GM12875 (cell line): ENCODE measurements around the gene EME2.
A peak's percentile ranks its signal among the peaks of the same experiment; 100 is the strongest.

ENCODE experiments used
- H3K4me3 ChIP-seq: one replicate; pipeline ENCODE4 v1.5.1; 2011; ENCODE audit warnings: low read depth, low read length, control low read depth
- CTCF ChIP-seq: IDR thresholded peaks from 2 replicates; pipeline ENCODE4 v1.5.1; 2011; ENCODE audit warnings: low read depth, mild to moderate bottlenecking, control low read depth, inconsistent platforms, low read length, moderate library complexity, borderline replicate concordance; ENCODE audit not compliant: insufficient read depth

The EME2 gene

GRCh38 chr16:1771188-1771863 is 1.3 kb upstream of the EME2 start, which contains the start of gene NME3:
TSS of gene NME3 (minus strand) at chr16:1771543. CDS start at chr16:1771534, 9 bp downstream.
- peak within 1 kb of the TSS; percentile 96 for H3K4me3 ChIP-seq
- TF ChIP-seq CTCF = no peak

- TF ChIP-seq CTCF = no peak
Observed at GRCh38 chr16:1771864-1772361, 697 bp upstream of the EME2 start.

GRCh38 chr16:1772908-1773702 is 495 bp downstream of the EME2 start, which contains the start of gene MRPS34:
TSS of gene MRPS34 (minus strand) at chr16:1773134. CDS start at chr16:1773119, 15 bp downstream.
- TF ChIP-seq CTCF = peak; percentile 88
- H3K4me3 ChIP-seq = peak within 1 kb of the TSS; percentile 96

More at GRCh38 chr16:1771864-1772361, 697 bp upstream of the EME2 start:
- peak overlapping the region; percentile 96 for H3K4me3 ChIP-seq

- no peak for TF ChIP-seq CTCF
- peak overlapping the region; percentile 96 for H3K4me3 ChIP-seq
Observed at GRCh38 chr16:1773703-1774447, 1.3 kb downstream of the EME2 start.

GRCh38 chr16:1774448-1774780 is 1.8 kb downstream of the EME2 start:
- peak overlapping the region; percentile 96 for H3K4me3 ChIP-seq
- TF ChIP-seq CTCF = no peak

GRCh38 chr16:1775006-1775845 is 2.6 kb downstream of the EME2 start:
- no peak for TF ChIP-seq CTCF

More at GRCh38 chr16:1775006-1775845, 2.6 kb downstream of the EME2 start:
- H3K4me3 ChIP-seq = no peak overlapping the region
